ENCODE results near the gene CCDC13. TPM values are rescaled to one million over a fixed set of nuclear protein-coding genes. Genes with fewer than 3 reads are reported as not detected.

CCDC13 gene
- total and polyA plus RNA-seq, 7 donors = 0.30 to 1.2 (median 0.64) TPM

DNA sequence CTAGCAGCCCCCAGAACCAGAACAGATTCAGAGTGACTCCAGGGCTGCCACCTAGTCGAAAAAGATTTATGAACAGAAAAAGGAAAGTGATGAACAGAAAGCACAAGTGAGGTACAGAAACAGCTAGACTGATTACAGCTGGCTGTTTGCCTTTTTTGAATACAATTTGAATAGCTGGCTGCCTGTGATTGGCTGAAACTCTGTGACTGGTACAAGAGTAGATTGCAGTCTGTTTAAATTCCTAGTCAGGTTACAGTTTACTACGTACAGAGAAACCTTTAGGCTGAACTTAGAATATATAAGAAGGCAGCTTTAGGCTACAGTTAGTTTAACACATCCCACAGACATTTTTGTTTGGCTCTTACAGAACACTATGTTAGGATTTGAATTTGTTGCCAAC, 10.0 kb downstream of the CCDC13 start:
- H3K36me3 ChIP-seq (ENCODE audit: insufficient read depth in 1 of 2, low read depth in 1 of 2) = no peaks in the 10 kb centered on the region
- intact Hi-C loops (cut with DNase I) = no loop called here
- no peak overlapping the region for H3K27ac ChIP-seq
- WGBS, 3 donors = 54 to 75% (median 59%) methylated on average over 2 of the region's 2 CpGs
- H3K9me3 ChIP-seq = no peaks in the 10 kb centered on the region
- TF ChIP-seq, protein P1, sequence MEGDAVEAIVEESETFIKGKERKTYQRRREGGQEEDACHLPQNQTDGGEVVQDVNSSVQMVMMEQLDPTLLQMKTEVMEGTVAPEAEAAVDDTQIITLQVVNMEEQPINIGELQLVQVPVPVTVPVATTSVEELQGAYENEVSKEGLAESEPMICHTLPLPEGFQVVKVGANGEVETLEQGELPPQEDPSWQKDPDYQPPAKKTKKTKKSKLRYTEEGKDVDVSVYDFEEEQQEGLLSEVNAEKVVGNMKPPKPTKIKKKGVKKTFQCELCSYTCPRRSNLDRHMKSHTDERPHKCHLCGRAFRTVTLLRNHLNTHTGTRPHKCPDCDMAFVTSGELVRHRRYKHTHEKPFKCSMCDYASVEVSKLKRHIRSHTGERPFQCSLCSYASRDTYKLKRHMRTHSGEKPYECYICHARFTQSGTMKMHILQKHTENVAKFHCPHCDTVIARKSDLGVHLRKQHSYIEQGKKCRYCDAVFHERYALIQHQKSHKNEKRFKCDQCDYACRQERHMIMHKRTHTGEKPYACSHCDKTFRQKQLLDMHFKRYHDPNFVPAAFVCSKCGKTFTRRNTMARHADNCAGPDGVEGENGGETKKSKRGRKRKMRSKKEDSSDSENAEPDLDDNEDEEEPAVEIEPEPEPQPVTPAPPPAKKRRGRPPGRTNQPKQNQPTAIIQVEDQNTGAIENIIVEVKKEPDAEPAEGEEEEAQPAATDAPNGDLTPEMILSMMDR (IDR thresholded peaks at IDR 0.05) = no peak
- H3K4me3 ChIP-seq = no peak overlapping the region
- ATAC-seq (no peak), DNase-seq (no peak)
- no peaks in the 10 kb centered on the region for H3K4me1 ChIP-seq
- H3K27me3 ChIP-seq (ENCODE audit: insufficient read depth in 3 of 3, low read length in 2 of 3) = no peaks in the 10 kb centered on the region

DNA sequence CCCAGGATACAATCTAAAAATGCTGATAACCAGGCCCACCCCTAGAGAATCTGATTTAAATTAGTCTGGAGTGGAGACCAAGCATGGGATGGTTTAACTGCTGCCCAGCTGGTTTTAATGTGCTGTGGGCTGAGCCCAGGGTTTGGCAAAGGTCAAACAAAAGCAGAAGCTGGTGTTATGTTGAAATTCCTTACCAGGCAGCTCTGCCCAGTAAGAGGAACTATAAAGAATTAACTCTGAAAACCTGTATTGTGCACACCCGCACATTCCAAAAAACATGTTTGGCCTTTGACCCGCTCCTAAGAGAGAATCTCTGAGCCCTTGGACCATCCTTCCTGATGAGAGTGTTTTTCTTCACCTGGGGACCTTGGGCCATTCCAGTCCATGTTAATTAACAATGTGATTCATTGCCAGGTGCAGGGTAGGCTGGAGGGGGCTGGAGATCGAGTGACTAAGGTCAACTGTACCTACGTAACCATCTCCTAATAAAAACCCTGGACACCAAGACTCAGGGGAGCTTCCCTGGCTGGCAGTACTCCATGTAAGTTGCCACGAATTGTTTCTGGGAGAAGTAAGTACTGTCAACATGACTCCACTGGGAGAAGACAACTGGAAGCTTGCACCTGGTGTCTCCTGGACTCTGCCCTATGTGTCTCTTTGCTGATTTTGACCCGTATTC, 10.9 kb downstream of the CCDC13 start:
- H3K4me3 ChIP-seq = no peak overlapping the region
- DNase-seq = no peak
- no peak overlapping the region for H3K27ac ChIP-seq
- no peaks in the 10 kb centered on the region for H3K4me1 ChIP-seq
- 62 to 78% (median 72%) methylated on average over 6 of the region's 6 CpGs for WGBS, 3 donors
- H3K36me3 ChIP-seq (ENCODE audit: insufficient read depth in 1 of 2, low read depth in 1 of 2) = no peaks in the 10 kb centered on the region
- TF ChIP-seq, protein P1 (IDR thresholded peaks at IDR 0.05) = no peak
- ATAC-seq = peak in 2 of 4 donors; percentile 17 to 48
- intact Hi-C loops (cut with DNase I) = no loop called here
- H3K9me3 ChIP-seq = no peaks in the 10 kb centered on the region
- H3K27me3 ChIP-seq (ENCODE audit: insufficient read depth in 3 of 3, low read length in 2 of 3) = no peaks in the 10 kb centered on the region

DNA sequence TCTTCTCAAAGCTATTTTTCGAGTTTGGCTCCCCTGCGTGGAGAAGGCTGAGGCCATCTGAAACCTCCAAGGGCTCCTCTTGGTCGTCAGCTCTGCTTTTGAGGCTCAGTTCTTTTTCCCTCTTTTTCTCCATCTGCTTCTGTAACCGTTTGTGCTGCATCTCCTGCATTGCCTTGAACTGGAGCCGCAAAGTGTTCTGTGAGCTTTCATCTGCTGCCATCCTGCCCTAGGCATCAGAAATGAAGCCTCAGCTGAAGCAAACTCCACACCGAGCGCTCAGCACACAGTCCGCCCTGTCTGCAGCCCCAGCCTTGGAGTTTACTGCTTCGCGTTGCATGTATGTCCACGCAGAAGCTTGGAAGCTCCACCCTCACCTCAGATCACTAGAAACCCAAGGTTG, 14.9 kb downstream of the CCDC13 start:
- no peaks in the 10 kb centered on the region for H3K27me3 ChIP-seq (ENCODE audit: insufficient read depth in 3 of 3, low read length in 2 of 3)
- WGBS, 3 donors = 79 to 85% (median 85%) methylated on average over 11 of the region's 11 CpGs
- no peak overlapping the region for H3K27ac ChIP-seq
- no peaks in the 10 kb centered on the region for H3K4me1 ChIP-seq
- intact Hi-C loops (cut with DNase I) = loop anchor here in 1 of 2 donors (5.0 kb wide), 1 partner anchor 171 kb away; no protein-coding TSS in a partner anchor
- H3K9me3 ChIP-seq = no peaks in the 10 kb centered on the region
- DNase-seq (no peak), ATAC-seq (no peak)
- TF ChIP-seq, protein P1 (IDR thresholded peaks at IDR 0.05) = no peak
- H3K36me3 ChIP-seq (ENCODE audit: insufficient read depth in 1 of 2, low read depth in 1 of 2) = no peaks in the 10 kb centered on the region
- no peak overlapping the region for H3K4me3 ChIP-seq

DNA sequence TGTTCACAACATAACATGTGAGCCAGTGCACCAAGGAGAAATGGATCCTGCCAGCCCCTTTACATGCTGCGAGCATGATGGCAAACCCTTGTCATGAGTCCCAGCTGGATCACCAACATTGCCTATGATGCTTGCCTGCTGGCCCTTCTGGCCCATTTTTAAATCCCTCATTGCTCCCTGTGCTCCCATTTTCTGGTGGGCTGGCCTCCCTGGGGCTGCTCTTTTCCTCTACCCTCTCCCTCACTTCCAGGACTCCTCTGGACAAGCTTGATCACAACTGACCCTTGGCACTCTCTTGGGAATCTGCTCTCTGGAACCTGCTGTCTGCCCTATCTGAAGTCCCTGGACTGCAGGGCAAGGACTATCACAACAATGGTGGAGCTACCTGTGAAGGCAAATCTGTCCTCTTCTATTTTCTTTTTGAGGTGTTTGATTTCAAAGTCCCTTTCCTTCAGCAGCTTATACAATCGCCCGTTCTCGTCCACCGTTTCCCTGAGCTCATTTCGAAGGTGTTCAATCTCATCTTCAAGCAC, 16.3 kb downstream of the CCDC13 start:
- Histone ChIP-seq H3K27me3 (ENCODE audit: insufficient read depth in 3 of 3, low read length in 2 of 3) (no peaks in the 10 kb centered on the region), H3K4me3 (no peak overlapping the region), H3K4me1 (no peaks in the 10 kb centered on the region), H3K27ac (no peak overlapping the region), H3K36me3 (ENCODE audit: insufficient read depth in 1 of 2, low read depth in 1 of 2) (no peaks in the 10 kb centered on the region), H3K9me3 (no peaks in the 10 kb centered on the region)
- WGBS, 3 donors = 91 to 93% (median 93%) methylated on average over 6 of the region's 6 CpGs
- DNase-seq (no peak), ATAC-seq (no peak)
- intact Hi-C loops (cut with DNase I) = loop anchor here in 1 of 2 donors (5.0 kb wide), 1 partner anchor 169 kb away; no protein-coding TSS in a partner anchor
- TF ChIP-seq, protein P1 (IDR thresholded peaks at IDR 0.05) = no peak

All from psoas muscle (tissue), 8 donors.